Coronary artery (tissue), 2 donors: ENCODE measurements around the gene PLPPR1.

ENCODE experiments used
- DNase-seq: peaks from one replicate; pipeline ENCODE4 v3.0.0-alpha.2; 2017; ENCODE audit warnings: low spot score
- H3K27ac ChIP-seq, 2 donors: fragments of 200-600 bp; sonication (generic); one replicate each; pipeline ENCODE4 v1.5.1; 2016 to 2019
- H3K4me3 ChIP-seq: fragments of 200-600 bp; sonication (generic); 2 replicates; pipeline ENCODE4 v1.5.1; 2016; ENCODE audit warnings: mild to moderate bottlenecking, moderate library complexity
- CTCF ChIP-seq: fragments of 200-600 bp; sonication (generic); IDR thresholded peaks from one replicate; pipeline ENCODE4 v1.5.1; 2019; ENCODE audit warnings: antibody characterized with exemption

The PLPPR1 gene

GRCh38 chr9:101299901-101300300 lies 271.4 kb downstream of the PLPPR1 start:
- no peak for DNase-seq
- H3K4me3 ChIP-seq, result no peak overlapping the region
- TF ChIP-seq CTCF, result no peak
- H3K27ac ChIP-seq, result no peak overlapping the region

DNA sequence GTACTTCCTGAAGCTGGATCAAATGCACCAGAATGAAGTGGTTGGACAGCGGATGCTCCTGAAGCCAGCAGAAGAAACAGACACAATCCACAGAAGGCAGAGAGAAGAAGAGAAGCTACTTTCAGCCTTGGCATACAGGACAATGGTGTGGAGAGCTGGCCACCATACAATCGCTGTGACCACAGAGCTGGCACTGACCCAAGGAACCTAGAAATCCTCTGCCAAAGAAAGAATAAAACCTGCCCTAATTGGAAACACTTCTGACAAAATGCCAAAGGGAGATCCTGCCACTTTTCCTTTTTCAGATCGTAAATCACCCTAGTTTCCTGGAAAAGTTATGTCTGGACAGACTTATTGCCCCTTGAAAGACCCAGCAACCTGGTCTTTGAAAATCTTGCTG lies 278.5 kb downstream of the PLPPR1 start:
- H3K27ac ChIP-seq, result no peak overlapping the region
- TF ChIP-seq CTCF, result no peak
- no peak for DNase-seq
- H3K4me3 ChIP-seq, result no peak overlapping the region

- DNase-seq, result no peak
Measured at GRCh38 chr9:101307524-101308213, 279.1 kb downstream of the PLPPR1 start.

GRCh38 chr9:101309139-101309538 lies 280.6 kb downstream of the PLPPR1 start:
- no peak overlapping the region for H3K27ac ChIP-seq
- no peak for DNase-seq
- no peak for TF ChIP-seq CTCF

More at GRCh38 chr9:101307524-101308213, 279.1 kb downstream of the PLPPR1 start:
- H3K27ac ChIP-seq, result no peak overlapping the region
- no peak overlapping the region for H3K4me3 ChIP-seq
- TF ChIP-seq CTCF, result no peak

DNA sequence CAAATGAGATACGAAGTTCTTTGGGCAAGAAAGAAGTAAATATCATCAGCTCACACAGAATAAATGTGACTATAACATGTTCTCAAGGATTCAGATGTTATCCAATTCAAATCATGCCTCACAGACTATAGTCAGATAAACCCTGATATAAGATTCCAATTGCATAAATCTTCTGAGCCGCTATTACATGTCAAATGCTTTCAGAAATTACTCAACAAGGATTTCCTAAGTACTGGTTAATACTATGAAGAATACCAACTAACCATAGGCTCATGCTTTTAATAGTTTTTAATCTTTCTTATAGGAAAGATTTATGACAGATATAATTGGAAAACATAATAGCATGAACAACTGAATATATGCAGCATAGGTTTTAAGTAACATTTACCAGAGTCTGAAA lies 282.7 kb downstream of the PLPPR1 start:
- Histone ChIP-seq H3K27ac (no peak overlapping the region), H3K4me3 (no peak overlapping the region)
- no peak for TF ChIP-seq CTCF
- no peak for DNase-seq

More at GRCh38 chr9:101309139-101309538, 280.6 kb downstream of the PLPPR1 start:
- H3K4me3 ChIP-seq, result no peak overlapping the region

GRCh38 chr9:101311758-101312420 lies 283.4 kb downstream of the PLPPR1 start:
- DNase-seq, result no peak
- H3K4me3 ChIP-seq, result no peak overlapping the region
- peak; percentile 51 for TF ChIP-seq CTCF
- no peak overlapping the region for H3K27ac ChIP-seq

- no peak for DNase-seq
- TF ChIP-seq CTCF, result no peak
- no peak overlapping the region for H3K4me3 ChIP-seq
Measured at GRCh38 chr9:101312661-101313060, 284.1 kb downstream of the PLPPR1 start.

More at GRCh38 chr9:101312661-101313060, 284.1 kb downstream of the PLPPR1 start:
- no peak overlapping the region for H3K27ac ChIP-seq
